SU-DHL-6 (cell line): ENCODE data around the gene ZBTB38.

Experiments
- CTCF ChIP-seq: fragments of 200-600 bp; sonication (generic); IDR thresholded peaks from one replicate; pipeline ENCODE4 v1.5.1; 2017; ENCODE audit warnings: antibody characterized with exemption, mild to moderate bottlenecking, low read length, moderate library complexity; ENCODE audit not compliant: insufficient read depth, poor library complexity, severe bottlenecking
- EZH2phosphoT487 ChIP-seq: fragments of 200-600 bp; sonication (generic), shearing (Covaris generic); conservative IDR thresholded peaks from 2 replicates; pipeline ENCODE4 v1.6.1; 2018; ENCODE audit warnings: mild to moderate bottlenecking, antibody characterized with exemption, low read length, moderate library complexity, mixed read lengths

- no peak for TF ChIP-seq CTCF
- TF ChIP-seq EZH2phosphoT487 = no peak
Measured at GRCh38 chr3:141389703-141390102, 21.4 kb downstream of the ZBTB38 start.
